Left kidney (tissue), 1 donor: Measurements from ENCODE around the gene ADO. TPM values are rescaled to one million over a fixed set of nuclear protein-coding genes. Genes with fewer than 3 reads are reported as not detected.

Experiments used
- polyA plus RNA-seq: library from polyadenylated mRNA; unstranded; fragments of 120-200 nt; gene quantifications from one replicate; pipeline ENCODE4 v1.2.1, GENCODE V29; 2013; ENCODE audit not compliant: insufficient read length

Gene ADO
- polyA plus RNA-seq, 1 donor = 31.6 TPM

Other genes with a start within 250 kb of the ADO start
- gene EGR2, start 11.6 kb downstream of the ADO start, polyA plus RNA-seq = 4.7 TPM